Stimulated activated CD4-positive, alpha-beta T cell treated with anti-CD3 and anti-CD28 coated beads, Interleukin-15, amount 100 ng/mL, for 24 hours (primary cell): Measurements from ENCODE around the gene PGM2.
A peak's percentile ranks its signal among the peaks of the same experiment; 100 is the strongest.

ENCODE experiments used
- DNase-seq: peaks from one replicate; pipeline ENCODE4 v3.0.0-alpha.2; 2020

The PGM2 gene

DNA sequence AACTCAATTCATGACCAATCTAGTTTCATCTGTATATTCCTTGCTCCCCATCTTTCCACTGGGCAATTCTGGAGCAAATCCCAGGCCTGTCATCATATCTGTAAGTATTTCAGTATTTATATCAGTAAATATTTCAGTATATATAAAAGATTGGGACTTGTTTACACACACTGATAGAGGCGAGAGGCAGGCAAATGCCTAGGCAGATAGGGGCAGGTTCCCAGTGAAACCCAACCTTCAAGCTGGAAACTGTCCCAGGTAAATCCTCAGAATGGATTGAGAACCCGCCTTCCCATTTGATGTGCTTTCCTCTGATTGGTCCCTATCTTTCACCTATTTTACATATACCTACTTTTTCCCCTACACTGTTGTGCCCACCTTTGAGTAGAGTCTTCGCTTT lies 40.6 kb downstream of the PGM2 start:
- no peak for DNase-seq

DNA sequence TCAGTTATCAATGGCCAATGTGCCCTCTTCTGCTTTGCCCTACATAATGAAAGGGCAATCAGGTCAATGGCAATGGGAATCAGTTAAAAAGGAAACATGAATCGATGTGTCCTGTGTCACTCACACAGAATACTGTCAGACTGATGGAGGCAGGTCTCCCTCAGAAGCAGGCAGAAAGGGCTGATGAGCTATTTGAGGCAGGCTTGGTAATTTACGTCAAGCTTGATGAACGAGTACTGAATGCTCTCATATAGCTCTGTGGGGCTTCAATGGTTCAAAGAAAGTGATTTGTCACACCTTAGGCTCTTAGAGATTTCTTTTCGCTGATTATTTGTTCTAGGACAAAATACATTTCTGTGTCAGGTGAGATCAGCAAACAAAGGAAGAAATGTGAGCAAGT lies 41.8 kb downstream of the PGM2 start:
- DNase-seq, result no peak

DNA sequence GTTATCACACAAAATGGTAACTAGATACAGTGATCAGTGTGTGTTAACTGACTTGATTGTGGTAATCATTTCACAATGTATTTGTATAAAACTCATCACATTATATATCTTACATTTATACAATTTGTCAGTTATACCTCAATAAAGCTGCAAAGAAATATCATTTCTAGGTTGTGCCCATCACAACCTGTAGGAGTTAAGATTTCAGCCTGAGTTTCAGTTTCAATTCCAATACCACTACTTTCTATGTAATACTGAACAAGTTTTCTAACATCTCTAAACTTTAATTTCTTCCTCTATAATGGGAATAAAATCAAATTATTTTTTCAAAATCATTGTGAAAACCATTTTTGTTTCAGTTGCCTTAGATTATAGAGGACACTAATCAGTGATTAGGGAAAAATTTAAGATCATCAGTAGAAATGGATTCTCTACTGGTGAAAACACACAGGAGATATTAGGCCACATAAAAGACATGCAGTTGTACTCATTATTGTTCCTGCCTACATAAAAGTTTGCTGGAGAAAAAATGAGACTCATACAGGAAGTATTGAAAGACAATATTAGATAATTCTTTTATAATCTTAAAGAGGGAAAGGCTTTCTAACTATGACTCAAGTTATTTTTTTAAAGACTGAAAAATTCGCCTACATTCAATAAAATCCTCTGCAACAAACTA lies 46.0 kb downstream of the PGM2 start:
- no peak for DNase-seq

DNA sequence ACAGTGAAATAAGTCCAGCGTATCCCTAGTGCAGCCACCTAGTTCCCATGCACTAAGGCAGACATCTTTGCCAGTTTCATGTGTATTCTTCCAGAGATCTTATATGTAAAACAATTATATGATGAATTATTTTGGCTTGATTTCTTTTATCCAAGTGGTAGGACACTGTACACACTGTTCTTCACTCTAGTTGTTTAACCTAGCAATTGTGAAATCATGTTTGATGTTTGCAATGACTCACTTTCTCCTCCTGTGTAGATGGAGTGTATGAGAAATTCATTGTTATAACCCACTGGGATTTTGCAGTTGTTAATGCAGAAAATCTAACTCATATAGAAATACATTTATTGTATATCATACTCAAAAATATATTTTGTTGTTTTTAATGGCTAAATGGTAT lies 46.9 kb downstream of the PGM2 start:
- no peak for DNase-seq

- no peak for DNase-seq
Observed at GRCh38 chr4:37876156-37876555, 49.7 kb downstream of the PGM2 start.

DNA sequence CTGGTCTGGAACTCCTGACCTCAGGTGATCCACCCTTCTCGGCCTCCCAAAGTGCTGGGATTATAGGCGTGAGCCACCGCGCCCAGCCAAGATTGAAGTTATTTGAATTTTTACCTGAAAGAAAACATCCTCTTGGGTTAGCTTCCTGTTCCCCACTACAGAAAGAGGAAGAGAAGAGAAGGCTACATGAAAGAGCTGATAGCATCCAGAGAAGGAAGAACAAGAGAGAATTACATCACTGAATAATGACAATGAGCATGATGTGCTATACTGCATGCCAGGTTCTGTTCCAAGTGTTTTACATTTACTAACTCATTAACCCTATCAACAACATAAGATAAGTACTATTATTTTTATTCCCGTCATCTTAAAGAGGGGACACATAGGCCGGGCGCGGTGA lies 52.9 kb downstream of the PGM2 start:
- no peak for DNase-seq

DNA sequence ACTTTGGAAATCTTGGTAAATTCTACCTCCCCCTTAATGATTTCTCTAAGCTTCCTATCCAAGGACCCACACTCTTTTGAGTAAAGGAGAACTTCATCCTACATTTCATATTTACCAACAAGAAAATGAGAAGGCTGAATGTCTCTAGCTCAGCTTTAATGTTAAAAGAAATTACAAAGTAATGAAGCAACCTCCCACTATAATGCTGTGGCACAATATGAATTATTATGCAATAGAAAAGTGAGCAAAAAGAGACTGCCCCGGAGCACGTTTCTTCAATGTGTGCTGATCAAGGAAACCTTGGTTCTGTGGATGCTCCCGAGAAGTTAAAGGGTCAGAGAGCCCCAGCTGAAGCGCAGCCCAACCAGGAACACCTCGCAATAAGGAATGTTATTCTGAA lies 55.3 kb downstream of the PGM2 start:
- no peak for DNase-seq

DNA sequence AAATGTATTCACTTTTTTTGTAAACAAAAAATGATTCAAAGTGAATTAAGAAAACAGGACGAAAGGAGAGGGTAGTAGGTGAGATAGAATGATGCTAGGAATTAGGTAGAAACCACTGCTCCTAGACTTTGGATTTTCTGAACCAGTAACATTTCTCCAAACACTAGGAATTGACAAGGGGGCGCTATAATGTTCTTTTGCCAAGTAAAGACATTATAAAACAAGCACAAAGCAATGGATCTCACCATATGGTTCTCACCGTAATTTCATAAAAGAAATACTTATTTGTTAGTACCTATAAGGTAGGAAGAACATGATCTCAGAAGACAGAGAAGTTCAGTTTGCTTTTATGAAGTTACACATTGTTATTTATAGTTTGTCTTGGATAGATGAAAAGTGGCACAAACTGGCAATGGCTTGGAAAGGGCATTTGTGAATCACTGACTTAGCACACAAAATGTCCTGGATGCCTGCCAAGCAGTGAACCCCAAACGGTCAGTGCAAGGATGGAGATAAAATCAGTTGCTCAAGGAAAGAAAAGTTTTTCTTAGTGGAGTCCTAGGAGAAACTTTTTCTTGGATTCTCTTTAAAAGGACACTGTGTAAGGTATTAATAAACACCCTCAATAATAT lies 56.3 kb downstream of the PGM2 start:
- no peak for DNase-seq

DNA sequence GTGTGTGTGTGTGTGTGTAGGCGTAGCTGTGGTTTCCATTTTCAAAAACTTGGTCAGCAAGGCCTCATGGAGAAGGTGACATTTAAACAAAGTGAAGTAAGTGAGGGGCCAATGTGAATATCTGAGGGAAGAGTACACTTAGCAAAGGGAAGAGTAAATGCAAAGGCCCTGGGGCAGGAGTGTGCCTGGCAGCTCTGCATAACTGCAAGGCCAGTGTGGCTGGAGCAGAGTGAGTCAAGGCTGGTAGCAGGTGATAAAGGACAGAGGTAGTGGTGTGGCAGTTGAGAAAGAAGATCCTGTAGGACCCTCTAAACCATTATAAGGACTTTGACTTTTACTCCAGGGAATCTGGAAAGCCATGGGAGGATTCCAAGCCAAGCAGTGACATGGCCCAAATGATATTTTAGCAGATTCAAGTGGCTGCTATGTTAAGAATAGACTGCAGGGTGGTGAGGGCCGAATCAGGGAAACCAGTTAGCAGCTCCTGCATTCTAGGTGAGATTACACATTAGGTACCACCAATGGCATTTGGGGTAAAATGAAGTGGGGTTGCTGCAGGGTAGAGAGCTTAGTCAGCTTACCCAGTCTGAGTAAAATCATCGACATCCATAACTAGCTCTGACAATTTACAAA lies 58.5 kb downstream of the PGM2 start:
- DNase-seq, result no peak

- DNase-seq, result no peak
Observed at GRCh38 chr4:37885496-37885895, 59.0 kb downstream of the PGM2 start.

DNA sequence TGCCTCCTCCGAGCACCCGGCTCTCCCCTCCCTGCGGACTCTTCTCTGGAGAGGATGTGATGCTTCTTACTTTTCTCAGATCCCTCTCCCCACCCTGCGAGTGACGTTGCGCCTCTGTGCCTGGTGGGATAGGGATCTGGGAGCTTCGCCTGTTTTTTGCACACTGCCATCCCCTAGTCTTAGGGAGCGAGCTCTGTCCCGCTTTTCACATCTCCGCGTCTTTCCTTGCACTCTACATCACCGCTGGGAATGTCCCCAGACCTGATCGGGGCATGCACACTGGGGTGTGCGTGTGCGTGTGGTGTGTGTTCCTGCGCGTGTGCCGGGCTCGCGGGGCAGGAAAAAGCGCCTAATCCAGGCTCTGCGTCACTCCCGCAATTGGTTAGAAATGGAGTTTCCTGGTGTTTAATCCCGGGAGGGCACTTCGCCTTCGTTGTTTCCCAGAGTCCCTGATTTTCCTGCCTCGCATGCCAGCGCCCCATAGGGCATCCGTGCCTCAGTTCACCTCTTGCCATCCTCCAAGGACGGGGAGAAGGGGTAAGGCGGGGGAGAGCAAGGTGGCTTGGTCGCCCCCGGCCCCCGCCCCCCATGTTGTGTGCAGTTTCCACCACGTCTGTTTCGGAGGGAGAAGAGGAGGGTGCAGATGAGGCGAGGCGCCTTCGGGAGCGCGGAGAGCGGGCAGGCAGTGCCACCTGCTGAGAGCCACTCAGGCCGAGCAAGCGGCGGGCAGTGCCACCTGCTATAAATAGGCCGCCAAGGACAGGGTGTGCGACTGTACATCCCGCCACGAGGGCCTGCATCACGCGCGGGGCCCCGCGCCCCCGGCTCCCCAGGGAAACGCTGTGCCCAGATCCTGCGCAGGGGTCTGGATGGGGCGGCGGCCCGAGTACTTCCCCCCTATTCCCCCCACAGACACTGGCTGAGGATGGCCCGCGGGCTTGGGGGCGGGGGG lies 63.6 kb downstream of the PGM2 start:
- DNase-seq, result peak; percentile 53

GRCh38 chr4:37890801-37891259 lies 64.3 kb downstream of the PGM2 start, which contains the start of gene TBC1D1:
Gene TBC1D1, plus strand, starts transcription at chr4:37891084. Its CDS starts 11,012 bp downstream, at chr4:37902096.
- DNase-seq, result peak; percentile 64

- DNase-seq, result peak; percentile 68
Observed at GRCh38 chr4:37891260-37892159, 65.0 kb downstream of the PGM2 start.

DNA sequence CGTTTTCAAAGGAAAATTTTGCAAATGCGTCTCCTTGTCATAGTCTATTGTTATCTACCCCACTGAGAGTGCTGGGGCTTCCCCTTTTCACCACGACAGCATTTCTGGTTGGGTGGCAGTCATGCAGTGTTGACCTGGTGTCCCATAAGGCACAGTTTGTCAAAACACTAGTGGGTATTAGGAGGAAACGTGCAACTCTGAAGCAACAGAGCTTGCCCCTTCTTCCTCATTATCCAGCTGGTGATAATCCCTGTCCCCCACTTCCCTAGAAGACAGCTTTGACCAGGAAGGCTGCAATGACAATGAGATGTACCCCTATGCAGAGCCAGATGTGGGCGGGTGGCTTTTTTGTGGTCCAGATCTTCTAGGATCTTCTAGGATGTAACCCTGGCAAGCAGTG lies 66.2 kb downstream of the PGM2 start:
- DNase-seq, result peak; percentile 72

DNA sequence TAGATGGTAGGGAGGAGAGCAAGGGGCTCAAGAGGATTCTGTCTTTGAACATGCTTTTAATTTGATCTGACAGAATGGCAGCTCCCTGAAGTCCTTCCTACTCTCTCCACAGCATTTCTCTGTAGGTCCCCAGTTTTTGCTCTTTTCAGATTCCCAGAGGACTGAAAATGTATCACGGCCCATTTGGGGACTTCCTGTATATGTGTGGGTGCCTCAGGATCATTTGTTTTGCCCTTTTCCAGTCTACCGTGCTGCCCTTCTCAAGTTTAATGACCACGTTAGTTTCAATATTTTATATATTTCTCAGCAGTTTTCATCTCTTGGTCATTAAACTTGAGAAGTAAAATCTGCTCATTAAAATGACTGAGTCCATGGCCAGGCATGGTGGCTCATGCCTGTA lies 66.7 kb downstream of the PGM2 start:
- no peak for DNase-seq

DNA sequence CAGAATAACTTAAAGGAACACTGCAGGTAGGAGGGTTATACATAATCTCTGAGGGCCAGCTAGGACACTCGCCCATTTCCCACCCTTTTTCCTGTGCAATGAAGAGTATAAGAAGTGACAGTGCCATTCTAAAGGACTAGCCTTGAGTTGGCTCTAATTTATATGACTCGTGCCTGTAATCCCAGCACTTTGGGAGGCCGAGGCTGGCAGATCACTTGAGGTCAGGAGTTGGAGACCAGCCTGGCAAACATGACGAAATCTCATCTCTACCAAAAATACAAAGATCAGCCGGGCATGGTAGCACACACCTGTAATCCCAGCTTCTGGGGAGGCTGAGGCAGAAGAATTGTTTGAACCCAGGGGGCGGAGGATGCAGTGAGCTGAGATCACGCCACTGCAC lies 68.8 kb downstream of the PGM2 start:
- DNase-seq, result no peak

GRCh38 chr4:37896206-37896860 lies 69.8 kb downstream of the PGM2 start:
- DNase-seq, result no peak

DNA sequence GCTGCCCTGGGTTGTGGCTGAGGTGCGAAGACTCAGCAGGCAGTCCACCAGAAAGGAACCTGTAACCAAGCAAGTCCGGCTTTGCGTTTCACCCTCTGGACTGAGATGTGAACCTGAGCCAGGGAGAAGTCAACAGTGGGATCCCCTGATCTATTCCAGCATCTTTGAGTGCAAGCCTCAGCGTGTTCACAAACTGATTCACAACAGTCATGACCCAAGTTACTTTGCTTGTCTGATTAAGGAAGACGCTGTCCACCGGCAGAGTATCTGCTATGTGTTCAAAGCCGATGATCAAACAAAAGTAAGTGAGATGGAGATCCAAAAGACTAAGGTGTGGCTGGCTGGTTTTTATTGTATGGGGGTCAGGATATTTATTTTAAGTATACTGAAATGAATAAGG lies 75.7 kb downstream of the PGM2 start:
- DNase-seq, result no peak

DNA sequence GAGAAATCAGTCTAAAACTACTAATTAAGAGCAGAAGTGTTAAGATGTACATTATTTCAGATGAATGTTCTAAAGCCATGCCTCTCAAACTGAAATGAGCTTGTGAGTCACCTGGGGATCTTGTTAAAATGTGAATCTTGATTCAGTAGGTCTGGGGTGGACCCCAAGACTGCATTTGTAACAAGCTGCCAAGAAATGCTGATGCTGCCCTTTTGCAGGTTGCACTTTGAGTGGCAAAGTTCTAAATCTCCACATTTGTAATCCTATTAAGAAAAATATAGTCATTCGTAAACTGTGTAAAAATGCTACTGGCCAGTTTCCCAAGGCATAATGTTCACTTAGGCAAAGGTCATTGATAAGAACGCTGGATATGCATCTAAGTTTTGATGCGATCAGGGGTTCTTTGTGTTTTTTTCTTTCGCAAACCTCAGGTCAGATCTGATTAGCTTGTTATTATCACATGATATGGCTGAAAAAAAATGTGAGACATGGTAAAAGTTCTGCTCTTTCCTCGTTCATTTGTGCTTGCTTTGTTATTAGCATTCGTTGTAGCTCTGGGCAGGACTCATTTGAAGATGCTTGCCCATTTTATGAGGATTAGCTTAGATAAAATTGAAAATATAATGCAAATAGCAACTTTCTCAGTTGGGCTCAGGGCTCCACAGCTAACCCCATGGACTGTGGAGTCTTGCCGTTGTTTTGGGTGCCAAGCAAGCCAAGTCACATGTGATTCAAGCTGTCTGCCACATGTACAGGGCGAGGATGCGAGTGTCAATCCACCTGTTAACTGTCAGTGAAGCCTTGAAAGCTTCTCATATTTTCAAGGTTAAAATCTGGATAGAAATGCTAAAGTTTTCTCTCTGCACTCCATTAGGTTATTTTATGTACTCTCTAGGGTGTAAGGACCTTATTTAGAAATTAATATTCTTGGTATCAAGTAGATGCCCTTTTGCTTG lies 76.5 kb downstream of the PGM2 start:
- DNase-seq, result no peak

GRCh38 chr4:37903901-37904300 lies 77.4 kb downstream of the PGM2 start:
- DNase-seq, result no peak
